ENCODE data around the gene DYRK3. TPM values are rescaled to one million over a fixed set of nuclear protein-coding genes. Genes with fewer than 3 reads are reported as not detected.

The DYRK3 gene
- total RNA-seq, 2 experiments from 2014 or later = 1.6 to 1.7 TPM

- Histone ChIP-seq H3K4me1 (ENCODE audit: insufficient read depth, low read length) (no peaks in the 10 kb centered on the region), H3K27me3 (ENCODE audit: control insufficient read depth in 1 of 2, insufficient read depth in 2 of 2, low read length in 2 of 2) (peaks cover 0 to 9% of the 10 kb centered on the region in 2 experiments), H3K9me3 (ENCODE audit: control insufficient read depth in 1 of 2, insufficient read depth in 1 of 2, low read length in 2 of 2) (no peaks in the 10 kb centered on the region), H3K27ac (ENCODE audit: low read depth in 1 of 2, low read length in 2 of 2) (no peak overlapping the region), H3K4me3 (ENCODE audit: low read length) (no peak overlapping the region), H3K36me3 (ENCODE audit: insufficient read depth, low read length) (no peaks in the 10 kb centered on the region)
- no peaks in the 10 kb centered on the region for H3K36me3 Mint-ChIP-seq (ENCODE audit: low read depth)
- no peaks in the 10 kb centered on the region for H3K9me3 Mint-ChIP-seq
- H3K4me3 Mint-ChIP-seq = no peak overlapping the region
- CTCF ChIA-PET = interaction anchor here (0.8 to 2.8 kb wide), 4 partner anchors 16 to 84 kb away, joined by 3 to 18 read pairs (median 10); partner anchors contain the start of gene EIF2D
- H3K27me3 Mint-ChIP-seq = no peaks in the 10 kb centered on the region
- no peak for DNase-seq
- intact Hi-C loops (cut with DNase I, micrococcal nuclease) = no loop called here
- TF ChIP-seq CTCF (IDR thresholded peaks at IDR 0.05) = no peak
- POLR2A ChIA-PET = interaction anchor here (0.6 kb wide), 1 partner anchor 84 kb away, joined by 3 read pairs; no protein-coding TSS in a partner anchor
- no peaks in the 10 kb centered on the region for H3K4me1 Mint-ChIP-seq (ENCODE audit: low read depth)
- no peak overlapping the region for H3K27ac Mint-ChIP-seq
- ATAC-seq (ENCODE audit: poor library complexity) = no peak
These were observed 6.4 kb upstream of the DYRK3 start for GRCh38 chr1:206628916-206629315.

- no peak for TF ChIP-seq CTCF (IDR thresholded peaks at IDR 0.05)
- peak in 5 of 14 experiments; percentile 2 to 60 (median 16) for DNase-seq
- Mint-ChIP-seq H3K27me3 (no peaks in the 10 kb centered on the region), H3K4me3 (no peak overlapping the region), H3K27ac (no peak overlapping the region), H3K4me1 (ENCODE audit: low read depth) (peaks cover 16% of the 10 kb centered on the region), H3K36me3 (ENCODE audit: low read depth) (no peaks in the 10 kb centered on the region), H3K9me3 (no peaks in the 10 kb centered on the region)
- POLR2A ChIA-PET = interaction anchor here (0.6 to 1.0 kb wide), 2 partner anchors 33 to 38 kb away, joined by 3 read pairs; no protein-coding TSS in a partner anchor
- Histone ChIP-seq H3K9me3 (ENCODE audit: control insufficient read depth in 1 of 2, insufficient read depth in 1 of 2, low read length in 2 of 2) (no peaks in the 10 kb centered on the region), H3K4me3 (ENCODE audit: low read length) (no peak overlapping the region), H3K27me3 (ENCODE audit: control insufficient read depth in 1 of 2, insufficient read depth in 2 of 2, low read length in 2 of 2) (peaks cover 0 to 14% of the 10 kb centered on the region in 2 experiments), H3K36me3 (ENCODE audit: insufficient read depth, low read length) (no peaks in the 10 kb centered on the region), H3K4me1 (ENCODE audit: insufficient read depth, low read length) (peaks cover 18% of the 10 kb centered on the region), H3K27ac (ENCODE audit: low read depth in 1 of 2, low read length in 2 of 2) (no peak overlapping the region)
- CTCF ChIA-PET = interaction anchor here (1.0 to 2.8 kb wide), 4 partner anchors 19 to 351 kb away, joined by 6 to 18 read pairs (median 12); partner anchors contain the start of gene EIF2D
- ATAC-seq (ENCODE audit: poor library complexity) = no peak
- intact Hi-C loops (cut with DNase I, micrococcal nuclease) = loop anchor here in 1 of 2 experiments (5.0 kb wide), 2 partner anchors 446 to 871 kb away; no protein-coding TSS in a partner anchor
These were observed 4.2 kb upstream of the DYRK3 start for GRCh38 chr1:206631085-206631509.

- H3K27ac Mint-ChIP-seq = no peak overlapping the region
- H3K4me1 Mint-ChIP-seq (ENCODE audit: low read depth) = peaks cover 18% of the 10 kb centered on the region
- ATAC-seq (ENCODE audit: poor library complexity) (no peak), DNase-seq (peak in 1 of 14 experiments; percentile 31)
- Histone ChIP-seq H3K36me3 (ENCODE audit: insufficient read depth, low read length) (no peaks in the 10 kb centered on the region), H3K4me3 (ENCODE audit: low read length) (no peak overlapping the region), H3K9me3 (ENCODE audit: control insufficient read depth in 1 of 2, insufficient read depth in 1 of 2, low read length in 2 of 2) (no peaks in the 10 kb centered on the region), H3K27me3 (ENCODE audit: control insufficient read depth in 1 of 2, insufficient read depth in 2 of 2, low read length in 2 of 2) (peaks cover 0 to 14% of the 10 kb centered on the region in 2 experiments), H3K4me1 (ENCODE audit: insufficient read depth, low read length) (peaks cover 20% of the 10 kb centered on the region), H3K27ac (ENCODE audit: low read depth in 1 of 2, low read length in 2 of 2) (no peak overlapping the region)
- H3K27me3 Mint-ChIP-seq = no peaks in the 10 kb centered on the region
- intact Hi-C loops (cut with DNase I, micrococcal nuclease) = loop anchor here (1.0 to 5.0 kb wide), 7 partner anchors 19 to 869 kb away; partner anchors contain the start of gene EIF2D (in 1 of the 2)
- ChIA-PET CTCF (interaction anchor here (0.9 to 4.4 kb wide), 6 partner anchors 21 to 349 kb away, joined by 3 to 42 read pairs (median 14); partner anchors contain the start of gene EIF2D), POLR2A (no interaction called here)
- H3K36me3 Mint-ChIP-seq (ENCODE audit: low read depth) = no peaks in the 10 kb centered on the region
- H3K9me3 Mint-ChIP-seq = no peaks in the 10 kb centered on the region
- TF ChIP-seq CTCF (IDR thresholded peaks at IDR 0.05) = no peak
- H3K4me3 Mint-ChIP-seq = peak overlapping the region; percentile 63
These were observed 1.6 kb upstream of the DYRK3 start for GRCh38 chr1:206633708-206634121.
